GM21737 (cell line): ENCODE data around the gene ST8SIA2.

ENCODE experiments used
- ATAC-seq: cut with Tn5 transposase; IDR thresholded peaks from one replicate; pipeline ENCODE4 v1.9.1; 2021; ENCODE audit warnings: mild to moderate bottlenecking, moderate library complexity; ENCODE audit not compliant: unreplicated experiment

Gene ST8SIA2, protein sequence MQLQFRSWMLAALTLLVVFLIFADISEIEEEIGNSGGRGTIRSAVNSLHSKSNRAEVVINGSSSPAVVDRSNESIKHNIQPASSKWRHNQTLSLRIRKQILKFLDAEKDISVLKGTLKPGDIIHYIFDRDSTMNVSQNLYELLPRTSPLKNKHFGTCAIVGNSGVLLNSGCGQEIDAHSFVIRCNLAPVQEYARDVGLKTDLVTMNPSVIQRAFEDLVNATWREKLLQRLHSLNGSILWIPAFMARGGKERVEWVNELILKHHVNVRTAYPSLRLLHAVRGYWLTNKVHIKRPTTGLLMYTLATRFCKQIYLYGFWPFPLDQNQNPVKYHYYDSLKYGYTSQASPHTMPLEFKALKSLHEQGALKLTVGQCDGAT

DNA sequence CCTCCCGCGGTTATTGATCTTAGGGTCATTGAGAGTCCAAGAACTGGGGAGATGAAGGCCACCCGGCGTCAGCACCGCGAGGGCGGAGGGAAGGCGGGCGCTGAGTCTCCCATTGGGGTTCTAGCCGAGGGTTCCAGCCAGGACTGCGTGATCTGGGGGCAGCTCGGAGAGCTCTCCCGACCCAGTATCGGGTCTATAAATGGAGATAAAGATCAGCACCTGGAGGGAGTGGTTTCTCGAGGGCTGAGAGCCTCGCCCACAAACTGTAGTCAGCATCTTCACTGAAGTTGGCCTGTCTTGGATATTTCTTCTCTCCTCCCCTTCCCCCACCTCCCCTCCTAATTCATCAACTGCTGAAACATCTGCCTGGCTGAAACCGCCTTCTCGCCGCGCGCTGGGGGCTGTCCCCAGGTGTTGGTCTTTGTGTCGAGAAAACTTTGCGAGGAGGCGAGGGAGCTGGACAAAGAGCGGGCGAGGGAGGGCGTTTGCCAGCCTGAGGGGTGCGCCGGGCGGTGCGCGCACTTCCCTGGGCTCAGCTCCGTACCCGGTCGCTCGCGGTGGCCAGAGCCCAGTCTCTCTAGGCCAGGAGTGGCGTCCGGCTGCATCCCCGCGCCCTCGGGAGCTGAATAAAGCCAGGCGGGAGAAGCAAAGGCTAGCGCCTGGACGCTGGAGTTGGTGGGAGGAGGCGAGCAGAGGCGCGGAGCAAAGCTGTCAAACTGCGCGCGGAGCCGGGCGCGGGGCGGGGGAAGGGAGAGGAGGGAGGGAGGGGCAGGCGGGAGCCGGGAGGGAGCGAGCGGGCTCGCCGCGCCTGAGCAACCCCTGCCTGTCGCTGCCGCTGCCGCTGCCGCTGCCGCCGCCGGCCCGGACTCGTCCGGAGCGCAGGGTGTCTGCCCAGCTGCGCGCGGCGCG lies at the start of gene ST8SIA2:
Gene ST8SIA2, plus strand, starts transcription at position 811 of the 909 bp plus-strand sequence. CDS start 184 bp downstream, outside the sequence.
- no peak for ATAC-seq

GRCh38 chr15:92343924-92344643 lies 49.6 kb upstream of the ST8SIA2 start:
- no peak for ATAC-seq

GRCh38 chr15:92346063-92346462 lies 47.6 kb upstream of the ST8SIA2 start:
- ATAC-seq: no peak

GRCh38 chr15:92355307-92355706 lies 38.4 kb upstream of the ST8SIA2 start:
- no peak for ATAC-seq

- no peak for ATAC-seq
These were observed 32.2 kb upstream of the ST8SIA2 start for GRCh38 chr15:92361321-92362000.

- ATAC-seq: no peak
These were observed 31.7 kb upstream of the ST8SIA2 start for GRCh38 chr15:92362001-92362350.

GRCh38 chr15:92365084-92365483 lies 28.6 kb upstream of the ST8SIA2 start:
- no peak for ATAC-seq

GRCh38 chr15:92365906-92366305 lies 27.8 kb upstream of the ST8SIA2 start:
- ATAC-seq: no peak

DNA sequence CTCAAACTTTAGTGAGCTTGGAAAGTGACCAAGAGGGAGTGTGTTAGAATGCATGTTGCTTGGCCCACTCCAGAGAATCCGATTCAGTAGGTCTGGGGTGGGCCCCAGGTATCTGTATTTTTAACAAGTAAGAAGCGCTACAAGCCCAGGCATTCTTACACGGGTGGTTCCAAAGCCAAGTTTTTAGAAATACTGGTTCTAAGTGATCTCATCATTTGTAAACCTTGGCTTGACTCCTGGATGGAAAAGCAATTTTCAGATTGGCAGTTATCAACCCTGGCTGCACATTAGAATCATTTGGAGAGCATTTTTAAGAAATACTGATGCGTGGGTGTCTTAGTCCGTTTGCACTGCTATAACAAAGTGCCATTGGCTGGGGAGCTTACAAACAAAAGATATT lies 27.3 kb upstream of the ST8SIA2 start:
- no peak for ATAC-seq

DNA sequence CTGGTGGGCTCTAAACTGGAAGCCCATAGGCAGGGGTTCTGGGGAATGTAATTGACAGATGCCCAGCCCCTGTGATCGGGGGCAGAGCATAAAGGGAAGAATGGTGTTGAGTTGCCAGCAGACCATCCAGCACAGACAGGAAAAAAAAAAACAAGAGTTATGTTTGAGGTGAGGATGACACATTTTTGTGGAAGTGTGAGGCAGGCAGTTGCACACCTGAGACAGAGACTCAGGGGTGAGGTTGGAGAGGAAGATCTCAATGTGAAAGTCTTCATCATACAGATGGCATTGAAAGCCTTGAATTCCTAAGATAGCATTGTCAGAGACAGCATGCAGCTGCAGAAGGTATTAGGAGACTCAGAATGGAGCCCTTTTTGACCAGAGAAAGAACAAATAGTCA lies 18.6 kb upstream of the ST8SIA2 start:
- no peak for ATAC-seq

GRCh38 chr15:92376109-92376508 lies 17.6 kb upstream of the ST8SIA2 start:
- no peak for ATAC-seq

- no peak for ATAC-seq
These were observed 16.4 kb upstream of the ST8SIA2 start for GRCh38 chr15:92377083-92377789.

GRCh38 chr15:92383519-92384324 lies 10.0 kb upstream of the ST8SIA2 start:
- ATAC-seq: no peak

DNA sequence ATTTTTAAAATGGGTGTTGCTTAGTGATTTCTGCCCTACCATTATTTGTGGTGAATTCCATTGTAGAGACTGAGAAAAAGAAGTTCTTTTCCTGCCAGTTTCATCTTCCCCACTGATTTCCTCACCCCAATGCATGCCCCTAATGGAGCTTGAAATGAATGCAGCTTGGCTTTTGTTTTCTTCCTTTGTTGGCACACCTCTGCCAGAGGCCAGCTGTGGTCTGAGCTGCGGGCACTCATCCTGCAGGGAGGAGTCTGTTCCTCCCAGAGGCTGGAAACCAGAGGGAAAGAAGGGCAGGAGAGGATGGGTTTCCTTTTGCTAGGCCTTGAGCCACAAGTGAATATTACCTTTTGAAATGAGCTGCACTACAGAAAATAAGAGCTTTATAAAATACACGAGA lies 9.3 kb upstream of the ST8SIA2 start:
- ATAC-seq: no peak

DNA sequence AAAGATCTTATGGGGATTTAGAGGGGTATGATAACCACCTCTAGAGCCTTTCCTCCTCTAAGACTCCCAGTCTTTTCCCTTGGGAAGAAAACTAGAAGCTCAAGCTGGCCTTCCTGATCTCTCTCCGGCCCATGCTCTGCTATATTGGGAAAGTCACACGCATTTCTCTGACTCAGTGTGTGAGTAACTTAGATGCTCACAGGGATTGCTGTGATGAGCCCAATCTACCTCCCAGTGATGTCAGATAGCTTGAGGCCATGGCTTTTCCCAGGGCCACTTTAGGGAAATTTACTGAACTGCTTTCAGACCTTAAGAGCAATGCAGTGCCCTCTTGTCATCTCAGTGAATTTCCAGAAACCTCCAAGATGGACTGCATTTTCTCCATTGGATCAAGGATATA lies 8.6 kb upstream of the ST8SIA2 start:
- no peak for ATAC-seq

DNA sequence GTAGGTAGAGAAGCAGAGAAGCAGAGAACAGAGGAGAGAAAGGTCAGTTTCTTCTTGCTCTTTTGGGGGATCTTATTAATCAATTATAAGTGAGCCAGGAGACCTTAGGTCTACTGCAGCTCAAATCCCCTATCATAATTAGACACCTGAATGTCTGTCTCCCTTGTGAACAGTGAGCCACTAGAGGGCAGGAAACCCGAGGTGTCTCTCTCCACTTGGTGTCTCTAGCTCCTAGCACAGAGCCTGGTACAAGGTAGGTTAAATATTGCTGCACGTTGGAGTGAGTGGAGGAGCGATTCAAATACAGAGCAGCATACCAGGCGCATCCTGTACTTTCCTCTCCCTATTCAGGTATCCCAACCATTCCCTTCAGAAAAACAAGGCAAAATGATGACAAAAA lies 2.0 kb upstream of the ST8SIA2 start:
- ATAC-seq: no peak

DNA sequence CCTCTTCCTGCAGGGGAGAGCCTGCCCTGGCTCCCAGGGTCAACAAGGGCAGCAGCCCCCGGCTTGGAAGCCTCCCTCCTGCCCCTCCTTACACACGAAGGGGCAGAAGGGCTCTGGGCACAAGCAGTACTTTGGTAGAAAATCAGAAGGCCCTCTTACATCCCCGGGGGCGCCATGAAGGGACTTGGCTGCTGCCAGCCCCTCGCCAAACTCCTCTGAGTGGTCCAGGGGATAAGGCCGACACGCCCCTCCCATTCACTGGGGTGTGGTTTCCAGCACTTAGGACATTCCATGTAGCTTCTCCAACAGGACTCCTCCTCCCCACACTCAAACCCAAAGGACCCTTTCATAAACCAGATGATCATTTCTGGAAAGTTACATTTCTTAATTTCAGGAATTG lies 1.2 kb upstream of the ST8SIA2 start:
- ATAC-seq: no peak

DNA sequence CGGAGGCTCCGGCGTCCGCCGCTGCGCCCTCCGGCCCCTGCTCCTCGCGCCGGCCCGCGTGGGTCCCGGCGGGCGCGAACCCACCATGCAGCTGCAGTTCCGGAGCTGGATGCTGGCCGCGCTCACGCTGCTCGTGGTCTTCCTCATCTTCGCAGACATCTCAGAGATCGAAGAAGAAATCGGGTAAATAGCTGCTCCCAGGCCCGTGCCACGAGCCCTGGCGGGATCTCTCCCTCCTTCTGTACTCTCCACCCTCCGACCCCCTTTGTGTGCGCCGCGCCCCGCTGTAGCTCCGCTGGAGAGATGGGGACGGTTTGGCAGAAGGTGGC lies 263 bp downstream of the ST8SIA2 start:
- no peak for ATAC-seq

- ATAC-seq: no peak
These were observed 822 bp downstream of the ST8SIA2 start for GRCh38 chr15:92394309-92395097.
